GM19463 (cell line): ENCODE measurements around the gene ACAT1.
A peak's percentile ranks its signal among the peaks of the same experiment; 100 is the strongest.
"Not testable (repeated sequence)": the region's sequence is repeated elsewhere in the genome, so short reads cannot be mapped to it uniquely, and the experiment has no call there.

Experiments
- ATAC-seq: cut with Tn5 transposase; IDR thresholded peaks from one replicate; pipeline ENCODE4 v1.9.1; 2021; ENCODE audit warnings: mild to moderate bottlenecking, moderate library complexity; ENCODE audit not compliant: unreplicated experiment

The ACAT1 gene

GRCh38 chr11:108121274-108122155, at the start of gene ACAT1:
Gene ACAT1, plus strand, starts transcription at chr11:108121567. Its CDS starts 40 bp downstream, at chr11:108121607.
- ATAC-seq = peak; percentile 96

GRCh38 chr11:108084811-108085210, 36.6 kb upstream of the ACAT1 start:
- no peak for ATAC-seq

GRCh38 chr11:108085672-108086071, 35.7 kb upstream of the ACAT1 start:
- no peak for ATAC-seq

- ATAC-seq = no peak
Measured at GRCh38 chr11:108092134-108092533, 29.2 kb upstream of the ACAT1 start.

- ATAC-seq = no peak
Measured at GRCh38 chr11:108093128-108093904, 28.1 kb upstream of the ACAT1 start.

GRCh38 chr11:108097179-108097578, 24.2 kb upstream of the ACAT1 start:
- no peak for ATAC-seq

- ATAC-seq = no peak
Measured at GRCh38 chr11:108101090-108101775, 20.1 kb upstream of the ACAT1 start.

GRCh38 chr11:108111126-108111525, 10.2 kb upstream of the ACAT1 start:
- ATAC-seq = no peak

- no peak for ATAC-seq
Measured at GRCh38 chr11:108112057-108112456, 9.3 kb upstream of the ACAT1 start.

GRCh38 chr11:108115500-108116140, 5.7 kb upstream of the ACAT1 start:
- ATAC-seq = peak; percentile 66

GRCh38 chr11:108117746-108118371, 3.5 kb upstream of the ACAT1 start:
- ATAC-seq = no peak

- not testable (repeated sequence) for ATAC-seq
Measured at GRCh38 chr11:108120936-108121273, 462 bp upstream of the ACAT1 start.

- ATAC-seq = no peak
Measured at GRCh38 chr11:108122166-108122628, 830 bp downstream of the ACAT1 start.

- no peak for ATAC-seq
Measured at GRCh38 chr11:108125096-108125495, 3.7 kb downstream of the ACAT1 start.

- no peak for ATAC-seq
Measured at GRCh38 chr11:108128772-108129171, 7.4 kb downstream of the ACAT1 start.

- ATAC-seq = no peak
Measured at GRCh38 chr11:108131993-108132392, 10.6 kb downstream of the ACAT1 start.

- not testable (repeated sequence) for ATAC-seq
Measured at GRCh38 chr11:108132993-108133538, 11.7 kb downstream of the ACAT1 start.

- ATAC-seq = peak; percentile 60
Measured at GRCh38 chr11:108135845-108136544, 14.6 kb downstream of the ACAT1 start.

- no peak for ATAC-seq
Measured at GRCh38 chr11:108137212-108137611, 15.8 kb downstream of the ACAT1 start.
